ENCODE measurements around the gene CDC42BPB.
A peak's percentile ranks its signal among the peaks of the same experiment; 100 is the strongest.

The CDC42BPB gene

GRCh38 chr14:103085106-103086091 lies 28.1 kb upstream of the CDC42BPB start:
- no peak for DNase-seq (ENCODE audit: low read depth, low spot score)
- H3K27ac ChIP-seq (ENCODE audit: low read length): no peak overlapping the region
- WGBS (ENCODE audit: insufficient coverage, insufficient read length): no CpG with 5 or more reads among the region's 24 CpGs
- no peaks in the 10 kb centered on the region; the same call in 1 of the 2 replicates for H3K36me3 ChIP-seq (ENCODE audit: control insufficient read depth, insufficient read depth, low read length)
- peaks cover 3% of the 10 kb centered on the region; the same call in 1 of the 2 replicates for H3K27me3 ChIP-seq (ENCODE audit: control insufficient read depth, insufficient read depth, low read length)
- H3K9me3 ChIP-seq (ENCODE audit: control insufficient read depth, insufficient read depth, low read length): no peaks in the 10 kb centered on the region
- H3K4me3 ChIP-seq (ENCODE audit: low read length): no peak overlapping the region
- no peaks in the 10 kb centered on the region; the same call in 1 of the 2 replicates for H3K4me1 ChIP-seq (ENCODE audit: control insufficient read depth, insufficient read depth, low read length)

GRCh38 chr14:103084021-103084919 lies 26.9 kb upstream of the CDC42BPB start, which contains the start of gene LBHD2:
Gene LBHD2 (plus strand): TSS chr14:103084210. CDS start chr14:103086013, 1,803 bp downstream.
- no CpG with 5 or more reads among the region's 61 CpGs for WGBS (ENCODE audit: insufficient coverage, insufficient read length)
- DNase-seq (ENCODE audit: low read depth, low spot score): no peak
- H3K4me3 ChIP-seq (ENCODE audit: low read length): peak within 1 kb of the TSS; percentile 26; the same call in 1 of the 2 replicates
- H3K27me3 ChIP-seq (ENCODE audit: control insufficient read depth, insufficient read depth, low read length): peaks cover 3% of the 10 kb centered on the region; the same call in 1 of the 2 replicates
- H3K36me3 ChIP-seq (ENCODE audit: control insufficient read depth, insufficient read depth, low read length): no peaks in the 10 kb centered on the region; the same call in 1 of the 2 replicates
- H3K9me3 ChIP-seq (ENCODE audit: control insufficient read depth, insufficient read depth, low read length): no peaks in the 10 kb centered on the region
- no peak within 1 kb of the TSS for H3K27ac ChIP-seq (ENCODE audit: low read length)
- no peaks in the 10 kb centered on the region for H3K4me1 ChIP-seq (ENCODE audit: control insufficient read depth, insufficient read depth, low read length)

- Histone ChIP-seq H3K4me3 (ENCODE audit: low read length) (no peak overlapping the region), H3K4me1 (ENCODE audit: control insufficient read depth, insufficient read depth, low read length) (no peaks in the 10 kb centered on the region), H3K27ac (ENCODE audit: low read length) (no peak overlapping the region), H3K27me3 (ENCODE audit: control insufficient read depth, insufficient read depth, low read length) (peaks cover 3% of the 10 kb centered on the region; the same call in 1 of the 2 replicates), H3K9me3 (ENCODE audit: control insufficient read depth, insufficient read depth, low read length) (no peaks in the 10 kb centered on the region), H3K36me3 (ENCODE audit: control insufficient read depth, insufficient read depth, low read length) (no peaks in the 10 kb centered on the region)
- WGBS (ENCODE audit: insufficient coverage, insufficient read length): 100% methylated on average over 2 of the region's 2 CpGs
- DNase-seq (ENCODE audit: low read depth, low spot score): no peak
These were observed 24.6 kb upstream of the CDC42BPB start for GRCh38 chr14:103081951-103082350.

GRCh38 chr14:103078860-103079587 lies 21.7 kb upstream of the CDC42BPB start:
- H3K36me3 ChIP-seq (ENCODE audit: control insufficient read depth, insufficient read depth, low read length): no peaks in the 10 kb centered on the region
- DNase-seq (ENCODE audit: low read depth, low spot score): no peak
- H3K4me3 ChIP-seq (ENCODE audit: low read length): no peak overlapping the region
- H3K27ac ChIP-seq (ENCODE audit: low read length): no peak overlapping the region
- peaks cover 3% of the 10 kb centered on the region; the same call in 1 of the 2 replicates for H3K4me1 ChIP-seq (ENCODE audit: control insufficient read depth, insufficient read depth, low read length)
- no peaks in the 10 kb centered on the region for H3K9me3 ChIP-seq (ENCODE audit: control insufficient read depth, insufficient read depth, low read length)
- peaks cover 3% of the 10 kb centered on the region; the same call in 1 of the 2 replicates for H3K27me3 ChIP-seq (ENCODE audit: control insufficient read depth, insufficient read depth, low read length)
- no CpG with 5 or more reads among the region's 11 CpGs for WGBS (ENCODE audit: insufficient coverage, insufficient read length)

GRCh38 chr14:103078420-103078749 lies 21.0 kb upstream of the CDC42BPB start:
- no CpG with 5 or more reads among the region's 9 CpGs for WGBS (ENCODE audit: insufficient coverage, insufficient read length)
- no peak overlapping the region for H3K27ac ChIP-seq (ENCODE audit: low read length)

GRCh38 chr14:103074729-103075367 lies 17.5 kb upstream of the CDC42BPB start:
- no peak for DNase-seq (ENCODE audit: low read depth, low spot score)
- Histone ChIP-seq H3K4me3 (ENCODE audit: low read length) (peak overlapping the region; percentile 61; the same call in 1 of the 2 replicates), H3K27ac (ENCODE audit: low read length) (no peak overlapping the region), H3K36me3 (ENCODE audit: control insufficient read depth, insufficient read depth, low read length) (no peaks in the 10 kb centered on the region), H3K27me3 (ENCODE audit: control insufficient read depth, insufficient read depth, low read length) (no peaks in the 10 kb centered on the region), H3K9me3 (ENCODE audit: control insufficient read depth, insufficient read depth, low read length) (no peaks in the 10 kb centered on the region), H3K4me1 (ENCODE audit: control insufficient read depth, insufficient read depth, low read length) (peaks cover 3% of the 10 kb centered on the region; the same call in 1 of the 2 replicates)
- no CpG with 5 or more reads among the region's 21 CpGs for whole genome bisulfite sequencing (ENCODE audit: insufficient coverage, insufficient read length)

More at GRCh38 chr14:103078420-103078749, 21.0 kb upstream of the CDC42BPB start:
- peak; percentile 66 for DNase-seq (ENCODE audit: low read depth, low spot score)
- Histone ChIP-seq H3K9me3 (ENCODE audit: control insufficient read depth, insufficient read depth, low read length) (no peaks in the 10 kb centered on the region), H3K27me3 (ENCODE audit: control insufficient read depth, insufficient read depth, low read length) (peaks cover 3% of the 10 kb centered on the region; the same call in 1 of the 2 replicates), H3K4me3 (ENCODE audit: low read length) (no peak overlapping the region), H3K36me3 (ENCODE audit: control insufficient read depth, insufficient read depth, low read length) (no peaks in the 10 kb centered on the region), H3K4me1 (ENCODE audit: control insufficient read depth, insufficient read depth, low read length) (peaks cover 3% of the 10 kb centered on the region; the same call in 1 of the 2 replicates)

- no CpG with 5 or more reads among the region's 21 CpGs for WGBS (ENCODE audit: insufficient coverage, insufficient read length)
- H3K27me3 ChIP-seq (ENCODE audit: control insufficient read depth, insufficient read depth, low read length): no peaks in the 10 kb centered on the region
- no peaks in the 10 kb centered on the region for H3K36me3 ChIP-seq (ENCODE audit: control insufficient read depth, insufficient read depth, low read length)
- H3K4me1 ChIP-seq (ENCODE audit: control insufficient read depth, insufficient read depth, low read length): peaks cover 3% of the 10 kb centered on the region; the same call in 1 of the 2 replicates
- no peaks in the 10 kb centered on the region for H3K9me3 ChIP-seq (ENCODE audit: control insufficient read depth, insufficient read depth, low read length)
- DNase-seq (ENCODE audit: low read depth, low spot score): no peak
- H3K27ac ChIP-seq (ENCODE audit: low read length): no peak overlapping the region
- no peak overlapping the region for H3K4me3 ChIP-seq (ENCODE audit: low read length)
These were observed 16.8 kb upstream of the CDC42BPB start for GRCh38 chr14:103073876-103074728.

GRCh38 chr14:103073367-103073875 lies 16.1 kb upstream of the CDC42BPB start:
- H3K9me3 ChIP-seq (ENCODE audit: control insufficient read depth, insufficient read depth, low read length): no peaks in the 10 kb centered on the region
- no peak overlapping the region for H3K27ac ChIP-seq (ENCODE audit: low read length)
- no peak for DNase-seq (ENCODE audit: low read depth, low spot score)
- H3K36me3 ChIP-seq (ENCODE audit: control insufficient read depth, insufficient read depth, low read length): no peaks in the 10 kb centered on the region
- peaks cover 3% of the 10 kb centered on the region; the same call in 1 of the 2 replicates for H3K4me1 ChIP-seq (ENCODE audit: control insufficient read depth, insufficient read depth, low read length)
- H3K27me3 ChIP-seq (ENCODE audit: control insufficient read depth, insufficient read depth, low read length): no peaks in the 10 kb centered on the region
- no CpG with 5 or more reads among the region's 14 CpGs for WGBS (ENCODE audit: insufficient coverage, insufficient read length)
- no peak overlapping the region for H3K4me3 ChIP-seq (ENCODE audit: low read length)
